ENCODE results near the gene TPSD1.
"Not testable (repeated sequence)": the region's sequence is repeated elsewhere in the genome, so short reads cannot be mapped to it uniquely, and the experiment has no call there.

Gene TPSD1

GRCh38 chr16:1288813-1289476 lies 33.1 kb downstream of the TPSD1 start:
- peaks cover 87% of the 10 kb centered on the region for H3K27me3 ChIP-seq
- no peak overlapping the region for H3K4me3 ChIP-seq (ENCODE audit: low read depth, low read length)
- H3K4me1 ChIP-seq, result no peaks in the 10 kb centered on the region
- no peak for TF ChIP-seq CTCF (IDR thresholded peaks at IDR 0.05; ENCODE audit: low read depth, low read length)
- H3K36me3 ChIP-seq, result no peaks in the 10 kb centered on the region
- DNase-seq, result no peak
- no peaks in the 10 kb centered on the region for H3K9me3 ChIP-seq

GRCh38 chr16:1289477-1289866 lies 33.6 kb downstream of the TPSD1 start:
- DNase-seq, result no peak
- no peaks in the 10 kb centered on the region for H3K4me1 ChIP-seq
- no peak for TF ChIP-seq CTCF (IDR thresholded peaks at IDR 0.05; ENCODE audit: low read depth, low read length)
- H3K9me3 ChIP-seq, result no peaks in the 10 kb centered on the region
- H3K27me3 ChIP-seq, result peaks cover 85% of the 10 kb centered on the region
- H3K36me3 ChIP-seq, result no peaks in the 10 kb centered on the region
- H3K4me3 ChIP-seq (ENCODE audit: low read depth, low read length), result no peak overlapping the region

- DNase-seq, result no peak
- Histone ChIP-seq H3K9me3 (no peaks in the 10 kb centered on the region), H3K4me1 (no peaks in the 10 kb centered on the region), H3K36me3 (no peaks in the 10 kb centered on the region), H3K27me3 (peaks cover 84% of the 10 kb centered on the region), H3K4me3 (ENCODE audit: low read depth, low read length) (no peak overlapping the region)
- no peak for TF ChIP-seq CTCF (IDR thresholded peaks at IDR 0.05; ENCODE audit: low read depth, low read length)
Measured at GRCh38 chr16:1290063-1290501, 34.2 kb downstream of the TPSD1 start.

- no peak overlapping the region for H3K4me3 ChIP-seq (ENCODE audit: low read depth, low read length)
- DNase-seq, result no peak
- TF ChIP-seq CTCF (IDR thresholded peaks at IDR 0.05; ENCODE audit: low read depth, low read length), result no peak
- no peaks in the 10 kb centered on the region for H3K9me3 ChIP-seq
- no peaks in the 10 kb centered on the region for H3K4me1 ChIP-seq
- peaks cover 86% of the 10 kb centered on the region for H3K27me3 ChIP-seq
- no peaks in the 10 kb centered on the region for H3K36me3 ChIP-seq
Measured at GRCh38 chr16:1290860-1291575, 35.1 kb downstream of the TPSD1 start.

- Histone ChIP-seq H3K36me3 (no peaks in the 10 kb centered on the region), H3K27me3 (peaks cover 84% of the 10 kb centered on the region), H3K4me3 (ENCODE audit: low read depth, low read length) (no peak overlapping the region), H3K9me3 (no peaks in the 10 kb centered on the region), H3K4me1 (no peaks in the 10 kb centered on the region)
- TF ChIP-seq CTCF (IDR thresholded peaks at IDR 0.05; ENCODE audit: low read depth, low read length), result no peak
- DNase-seq, result no peak
Measured at GRCh38 chr16:1291576-1291974, 35.7 kb downstream of the TPSD1 start.

DNA sequence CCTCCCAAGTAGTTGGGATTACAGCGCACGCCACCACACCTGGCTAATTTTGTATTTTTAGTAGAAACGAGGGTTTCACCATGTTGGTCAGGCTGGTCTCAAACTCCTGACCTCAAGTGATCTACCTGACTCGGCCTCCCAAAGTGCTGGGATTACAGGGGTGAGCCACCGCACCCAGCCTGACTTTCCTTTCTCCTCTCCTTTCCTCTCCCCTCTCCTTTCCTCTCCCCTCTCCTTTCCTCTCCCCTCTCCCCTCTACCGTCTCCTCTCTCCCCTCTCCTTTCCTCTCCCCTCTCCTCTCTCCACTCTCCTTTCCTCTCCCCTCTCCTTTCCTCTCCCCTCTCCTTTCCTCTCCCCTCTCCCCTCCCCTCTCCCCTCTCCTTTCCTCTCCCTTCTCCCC lies 36.3 kb downstream of the TPSD1 start:
- H3K4me1 ChIP-seq; DNase-seq; H3K9me3 ChIP-seq; H3K4me3 ChIP-seq (ENCODE audit: low read depth, low read length); H3K36me3 ChIP-seq: not testable (repeated sequence)
- H3K27me3 ChIP-seq, result peaks cover 84% of the 10 kb centered on the region

- H3K27me3 ChIP-seq, result peaks cover 84% of the 10 kb centered on the region
- H3K9me3 ChIP-seq; H3K4me3 ChIP-seq (ENCODE audit: low read depth, low read length); DNase-seq; H3K4me1 ChIP-seq; H3K36me3 ChIP-seq: not testable (repeated sequence)
Measured at GRCh38 chr16:1292808-1293207, 36.9 kb downstream of the TPSD1 start.
